Esophagus muscularis mucosa (tissue), 4 donors: Measurements from ENCODE around the gene ANK3. TPM values are rescaled to one million over a fixed set of nuclear protein-coding genes. Genes with fewer than 3 reads are reported as not detected.

Experiments
- DNase-seq: peaks from one replicate; pipeline ENCODE4 v3.0.0-alpha.2; 2017; ENCODE audit errors: extremely low spot score
- H3K27ac ChIP-seq, 4 donors: fragments of 200-600 bp; sonication (generic); replicated peaks in 1 of 4; 1 replicate in 3 of 4; 2 replicates in 1 of 4; pipeline ENCODE4 v1.5.1; 2016 to 2019; ENCODE audit warnings: mild to moderate bottlenecking in 1 of 4
- H3K27me3 ChIP-seq, 4 donors: fragments of 200-600 bp; sonication (generic); one replicate each; pipeline versions ENCODE4 v1.5.1 to v1.6.0; 2016 to 2019
- H3K36me3 ChIP-seq, 4 donors: fragments of 200-600 bp; sonication (generic); one replicate each; pipeline ENCODE4 v1.5.1; 2016 to 2019
- H3K4me1 ChIP-seq, 4 donors: fragments of 200-600 bp; sonication (generic); one replicate each; pipeline ENCODE4 v1.5.1; 2016 to 2019
- H3K4me3 ChIP-seq, 4 donors: fragments of 200-600 bp; sonication (generic); 1 replicate in 2 of 4; 2 replicates in 2 of 4; pipeline ENCODE4 v1.5.1; 2016 to 2019; ENCODE audit warnings: mild to moderate bottlenecking in 4 of 4, moderate library complexity in 1 of 4
- H3K9me3 ChIP-seq, 4 donors: fragments of 200-600 bp; sonication (generic); 1 replicate in 3 of 4; 2 replicates in 1 of 4; pipeline ENCODE4 v1.5.1; 2016 to 2019
- EP300 ChIP-seq: sonication (generic); formaldehyde crosslinking; IDR thresholded peaks from one replicate; pipeline ENCODE4 v1.6.1; 2017; ENCODE audit warnings: antibody characterized with exemption
- POLR2A ChIP-seq: fragments of 450-650 bp; IDR thresholded peaks from one replicate; pipeline ENCODE4 v1.6.1; 2017; ENCODE audit warnings: antibody characterized with exemption, moderate library complexity, mild to moderate bottlenecking, low read depth
- POLR2AphosphoS5 ChIP-seq, 2 donors: sonication (generic); formaldehyde crosslinking; IDR thresholded peaks; one replicate each; pipeline ENCODE4 v1.6.1; 2017; ENCODE audit warnings: antibody characterized with exemption in 2 of 2
- WGBS: methylation state at CpG from one replicate; pipeline ENCODE4 v1.1.5; 2018; 5-methylcytosine and 5-hydroxymethylcytosine counted together
- intact Hi-C: fragments of 100-400 bp; cut with DNase I; formaldehyde crosslinking; loops from one replicate; pipeline ENCODE4 v1.15.1; 2023
- total RNA-seq, 4 donors: library from RNA; depleted of rRNA; stranded (reverse); fragments of >200 nt; gene quantifications; one replicate each; pipeline versions ENCODE4 v1.1.0 to v1.2.1, GENCODE V29; 2016
- TF ChIP-seq, protein P1 (sequence below), 3 experiments: fragments of 200-600 bp in 2 of 3; fragments of 450-650 bp in 1 of 3; sonication (generic) in 2 of 3; IDR thresholded peaks; one replicate each; pipeline ENCODE4 v1.5.1; 2017 to 2019; ENCODE audit warnings: antibody characterized with exemption in 3 of 3, mild to moderate bottlenecking in 2 of 3, moderate library complexity in 1 of 3

ANK3 gene
- total RNA-seq, 4 donors from 2014 or later = 25.5 to 44.9 (median 26.6) TPM

- Histone ChIP-seq H3K9me3 (no peaks in the 10 kb centered on the region), H3K4me3 (no peak overlapping the region), H3K4me1 (no peaks in the 10 kb centered on the region), H3K36me3 (no peaks in the 10 kb centered on the region), H3K27me3 (no peaks in the 10 kb centered on the region), H3K27ac (no peak overlapping the region)
- DNase-seq = no peak
- WGBS = 75% methylated on average over 2 of the region's 2 CpGs
- TF ChIP-seq POLR2A (no peak), POLR2AphosphoS5 (IDR thresholded peaks at IDR 0.05) (no peak), EP300 (no peak)
- TF ChIP-seq, protein P1, sequence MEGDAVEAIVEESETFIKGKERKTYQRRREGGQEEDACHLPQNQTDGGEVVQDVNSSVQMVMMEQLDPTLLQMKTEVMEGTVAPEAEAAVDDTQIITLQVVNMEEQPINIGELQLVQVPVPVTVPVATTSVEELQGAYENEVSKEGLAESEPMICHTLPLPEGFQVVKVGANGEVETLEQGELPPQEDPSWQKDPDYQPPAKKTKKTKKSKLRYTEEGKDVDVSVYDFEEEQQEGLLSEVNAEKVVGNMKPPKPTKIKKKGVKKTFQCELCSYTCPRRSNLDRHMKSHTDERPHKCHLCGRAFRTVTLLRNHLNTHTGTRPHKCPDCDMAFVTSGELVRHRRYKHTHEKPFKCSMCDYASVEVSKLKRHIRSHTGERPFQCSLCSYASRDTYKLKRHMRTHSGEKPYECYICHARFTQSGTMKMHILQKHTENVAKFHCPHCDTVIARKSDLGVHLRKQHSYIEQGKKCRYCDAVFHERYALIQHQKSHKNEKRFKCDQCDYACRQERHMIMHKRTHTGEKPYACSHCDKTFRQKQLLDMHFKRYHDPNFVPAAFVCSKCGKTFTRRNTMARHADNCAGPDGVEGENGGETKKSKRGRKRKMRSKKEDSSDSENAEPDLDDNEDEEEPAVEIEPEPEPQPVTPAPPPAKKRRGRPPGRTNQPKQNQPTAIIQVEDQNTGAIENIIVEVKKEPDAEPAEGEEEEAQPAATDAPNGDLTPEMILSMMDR (IDR thresholded peaks at IDR 0.05) = no peak
- intact Hi-C loops = no loop called here
Measured at GRCh38 chr10:60323162-60323561, 66.5 kb downstream of the ANK3 start.

- DNase-seq = no peak
- Histone ChIP-seq H3K27ac (no peak overlapping the region), H3K4me3 (no peak overlapping the region), H3K4me1 (no peaks in the 10 kb centered on the region), H3K36me3 (no peaks in the 10 kb centered on the region), H3K9me3 (no peaks in the 10 kb centered on the region), H3K27me3 (no peaks in the 10 kb centered on the region)
- intact Hi-C loops = no loop called here
- WGBS = 91% methylated on average over 1 of the region's 1 CpG
- TF ChIP-seq POLR2AphosphoS5 (IDR thresholded peaks at IDR 0.05) (no peak), POLR2A (no peak), EP300 (no peak)
- TF ChIP-seq, protein P1 (IDR thresholded peaks at IDR 0.05) = no peak
Measured at GRCh38 chr10:60320666-60321065, 69.0 kb downstream of the ANK3 start.

- no peak for TF ChIP-seq POLR2A
- no peak for TF ChIP-seq EP300
- TF ChIP-seq, protein P1 (IDR thresholded peaks at IDR 0.05) = no peak
- TF ChIP-seq POLR2AphosphoS5 (IDR thresholded peaks at IDR 0.05) = no peak
- 100% methylated on average over 1 of the region's 1 CpG for WGBS
- intact Hi-C loops = no loop called here
- DNase-seq = no peak
- Histone ChIP-seq H3K27ac (no peak overlapping the region), H3K27me3 (no peaks in the 10 kb centered on the region), H3K9me3 (no peaks in the 10 kb centered on the region), H3K36me3 (no peaks in the 10 kb centered on the region), H3K4me1 (no peaks in the 10 kb centered on the region), H3K4me3 (no peak overlapping the region)
Measured at GRCh38 chr10:60316029-60316428, 73.6 kb downstream of the ANK3 start.

GRCh38 chr10:60315311-60315710 lies 74.4 kb downstream of the ANK3 start:
- no peaks in the 10 kb centered on the region for H3K9me3 ChIP-seq
- TF ChIP-seq POLR2A (no peak), POLR2AphosphoS5 (IDR thresholded peaks at IDR 0.05) (no peak), EP300 (no peak)
- TF ChIP-seq, protein P1 (IDR thresholded peaks at IDR 0.05) = no peak
- DNase-seq = no peak
- intact Hi-C loops = no loop called here
- no peak overlapping the region for H3K27ac ChIP-seq
- no peaks in the 10 kb centered on the region for H3K27me3 ChIP-seq
- no peaks in the 10 kb centered on the region for H3K36me3 ChIP-seq
- 72% methylated on average over 2 of the region's 2 CpGs for WGBS
- H3K4me1 ChIP-seq = no peaks in the 10 kb centered on the region
- H3K4me3 ChIP-seq = no peak overlapping the region
